Measurements from ENCODE around the gene MLXIP. TPM values are rescaled to one million over a fixed set of nuclear protein-coding genes. Genes with fewer than 3 reads are reported as not detected.
A peak's percentile ranks its signal among the peaks of the same experiment; 100 is the strongest.

Gene MLXIP
- 17.5 and 18.5 TPM in 2 replicates for total RNA-seq

- no peak for DNase-seq (ENCODE audit: low read depth)
- H3K4me3 ChIP-seq (ENCODE audit: low read depth, low read length) = peak within 1 kb of the TSS; percentile 96
- no peak for TF ChIP-seq CTCF (conservative IDR thresholded peaks at IDR 0.05; ENCODE audit: low read depth, low read length)
Observed at GRCh38 chr12:122078141-122079032, at the start of gene MLXIP. MLXIP (plus strand) TSS chr12:122078756; CDS start chr12:122078854, 98 bp downstream.

- no peak overlapping the region for H3K4me3 ChIP-seq (ENCODE audit: low read depth, low read length)
- no peak for DNase-seq (ENCODE audit: low read depth)
- TF ChIP-seq CTCF (conservative IDR thresholded peaks at IDR 0.05; ENCODE audit: low read depth, low read length) = peak; percentile 13
Observed at GRCh38 chr12:122028905-122029560, 49.5 kb upstream of the MLXIP start.

- TF ChIP-seq CTCF (conservative IDR thresholded peaks at IDR 0.05; ENCODE audit: low read depth, low read length) = no peak
- DNase-seq (ENCODE audit: low read depth) = no peak
- H3K4me3 ChIP-seq (ENCODE audit: low read depth, low read length) = peak overlapping the region; percentile 13
Observed at GRCh38 chr12:122029620-122030423, 48.7 kb upstream of the MLXIP start.

- H3K4me3 ChIP-seq (ENCODE audit: low read depth, low read length) = peak overlapping the region; percentile 13
- DNase-seq (ENCODE audit: low read depth) = no peak
- no peak for TF ChIP-seq CTCF (conservative IDR thresholded peaks at IDR 0.05; ENCODE audit: low read depth, low read length)
Observed at GRCh38 chr12:122030424-122031035, 48.0 kb upstream of the MLXIP start.

GRCh38 chr12:122031342-122032216, 47.0 kb upstream of the MLXIP start:
- DNase-seq (ENCODE audit: low read depth) = no peak
- no peak overlapping the region for H3K4me3 ChIP-seq (ENCODE audit: low read depth, low read length)
- peak; percentile 76 for TF ChIP-seq CTCF (conservative IDR thresholded peaks at IDR 0.05; ENCODE audit: low read depth, low read length)
